Parathyroid adenoma (tissue), 2 donors: ENCODE measurements around the gene TMEM47.

Experiments
- H2AFZ ChIP-seq: fragments of 300-600 bp; sonication (generic); one replicate; pipeline ENCODE4 v1.7.0; 2017; ENCODE audit warnings: antibody characterized with exemption, mild to moderate bottlenecking
- H3K27ac ChIP-seq: fragments of 300-600 bp; sonication (generic); one replicate; pipeline ENCODE4 v1.7.0; 2017
- H3K27me3 ChIP-seq: fragments of 300-600 bp; sonication (generic); one replicate; pipeline ENCODE4 v1.7.0; 2017; ENCODE audit warnings: low read length; ENCODE audit not compliant: control insufficient read depth, insufficient read depth
- H3K36me3 ChIP-seq: fragments of 300-600 bp; sonication (generic); one replicate; pipeline ENCODE4 v1.7.0; 2017; ENCODE audit warnings: low read length; ENCODE audit not compliant: control insufficient read depth, insufficient read depth
- H3K4me1 ChIP-seq: fragments of 300-600 bp; sonication (generic); one replicate; pipeline ENCODE4 v1.7.0; 2017; ENCODE audit warnings: control low read depth
- H3K4me2 ChIP-seq: fragments of 300-600 bp; sonication (generic); one replicate; pipeline ENCODE4 v1.7.0; 2017; ENCODE audit warnings: low read length
- H3K4me3 ChIP-seq: fragments of 300-600 bp; sonication (generic); one replicate; pipeline ENCODE4 v1.7.0; 2017; ENCODE audit warnings: low read depth, low read length
- H3K79me2 ChIP-seq: fragments of 300-600 bp; sonication (generic); one replicate; pipeline ENCODE4 v1.7.0; 2017; ENCODE audit warnings: control low read depth
- H3K9ac ChIP-seq: fragments of 300-600 bp; sonication (generic); one replicate; pipeline ENCODE4 v1.7.0; 2017; ENCODE audit warnings: mild to moderate bottlenecking
- H3K9me3 ChIP-seq: fragments of 300-600 bp; sonication (generic); one replicate; pipeline ENCODE4 v1.7.0; 2017; ENCODE audit warnings: low read length; ENCODE audit not compliant: control insufficient read depth
- TF ChIP-seq, protein P1 (sequence below): fragments of 300-600 bp; sonication (generic); IDR thresholded peaks from one replicate; pipeline ENCODE4 v1.7.0; 2017; ENCODE audit warnings: antibody characterized with exemption, mild to moderate bottlenecking
- donor health status: primary hyperparathyroidism.

Gene TMEM47

GRCh38 chrX:34578237-34578636 lies 78.8 kb downstream of the TMEM47 start:
- Histone ChIP-seq H3K79me2 (no peaks in the 10 kb centered on the region), H2AFZ (no peak overlapping the region), H3K9ac (no peak overlapping the region), H3K4me2 (no peak overlapping the region), H3K27ac (no peak overlapping the region), H3K27me3 (no peaks in the 10 kb centered on the region), H3K36me3 (no peaks in the 10 kb centered on the region), H3K9me3 (no peaks in the 10 kb centered on the region), H3K4me3 (no peak overlapping the region), H3K4me1 (no peaks in the 10 kb centered on the region)
- TF ChIP-seq, protein P1, sequence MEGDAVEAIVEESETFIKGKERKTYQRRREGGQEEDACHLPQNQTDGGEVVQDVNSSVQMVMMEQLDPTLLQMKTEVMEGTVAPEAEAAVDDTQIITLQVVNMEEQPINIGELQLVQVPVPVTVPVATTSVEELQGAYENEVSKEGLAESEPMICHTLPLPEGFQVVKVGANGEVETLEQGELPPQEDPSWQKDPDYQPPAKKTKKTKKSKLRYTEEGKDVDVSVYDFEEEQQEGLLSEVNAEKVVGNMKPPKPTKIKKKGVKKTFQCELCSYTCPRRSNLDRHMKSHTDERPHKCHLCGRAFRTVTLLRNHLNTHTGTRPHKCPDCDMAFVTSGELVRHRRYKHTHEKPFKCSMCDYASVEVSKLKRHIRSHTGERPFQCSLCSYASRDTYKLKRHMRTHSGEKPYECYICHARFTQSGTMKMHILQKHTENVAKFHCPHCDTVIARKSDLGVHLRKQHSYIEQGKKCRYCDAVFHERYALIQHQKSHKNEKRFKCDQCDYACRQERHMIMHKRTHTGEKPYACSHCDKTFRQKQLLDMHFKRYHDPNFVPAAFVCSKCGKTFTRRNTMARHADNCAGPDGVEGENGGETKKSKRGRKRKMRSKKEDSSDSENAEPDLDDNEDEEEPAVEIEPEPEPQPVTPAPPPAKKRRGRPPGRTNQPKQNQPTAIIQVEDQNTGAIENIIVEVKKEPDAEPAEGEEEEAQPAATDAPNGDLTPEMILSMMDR = no peak
